Smooth muscle cell (in vitro differentiated cells): ENCODE measurements around the gene EN2. TPM values are rescaled to one million over a fixed set of nuclear protein-coding genes. Genes with fewer than 3 reads are reported as not detected.

ENCODE experiments used
- DNase-seq: peaks from one replicate; lab custom pipeline; 2025; ENCODE audit not compliant: unreplicated experiment; lab: John Stamatoyannopoulos, UW
- H2AFZ ChIP-seq: fragments of 200-600 bp; sonication (generic); 2 replicates; pipeline ENCODE4 v1.6.0; 2016; ENCODE audit warnings: antibody characterized with exemption, low read depth, mild to moderate bottlenecking
- H3F3A ChIP-seq: fragments of 200-600 bp; sonication (generic); 2 replicates; pipeline ENCODE4 v1.6.0; 2017; ENCODE audit warnings: antibody characterized with exemption, low read depth
- H3K27ac ChIP-seq: fragments of 200-600 bp; sonication (generic); 2 replicates; pipeline ENCODE4 v1.5.1; 2016; ENCODE audit warnings: low read depth, mild to moderate bottlenecking
- H3K27me3 ChIP-seq: fragments of 200-600 bp; sonication (generic); 2 replicates; pipeline ENCODE4 v1.6.1; 2016; ENCODE audit warnings: low read depth, mild to moderate bottlenecking
- H3K36me3 ChIP-seq: fragments of 200-600 bp; sonication (generic); 2 replicates; pipeline ENCODE4 v1.5.1; 2016; ENCODE audit warnings: low read depth
- H3K4me1 ChIP-seq: fragments of 200-600 bp; sonication (generic); 2 replicates; pipeline ENCODE4 v1.5.1; 2016; ENCODE audit warnings: low read depth
- H3K4me2 ChIP-seq: fragments of 200-600 bp; sonication (generic); 2 replicates; pipeline ENCODE4 v1.6.0; 2016; ENCODE audit warnings: mild to moderate bottlenecking
- H3K4me3 ChIP-seq: fragments of 200-600 bp; sonication (generic); 2 replicates; pipeline ENCODE4 v1.5.1; 2016; ENCODE audit warnings: mild to moderate bottlenecking
- H3K79me2 ChIP-seq: fragments of 200-600 bp; sonication (generic); 2 replicates; pipeline ENCODE4 v1.6.0; 2016; ENCODE audit warnings: low read depth, mild to moderate bottlenecking
- H3K9ac ChIP-seq: fragments of 200-600 bp; sonication (generic); 2 replicates; pipeline ENCODE4 v1.6.0; 2016; ENCODE audit warnings: low read depth
- H3K9me3 ChIP-seq: fragments of 200-600 bp; sonication (generic); replicated peaks from 2 replicates; pipeline ENCODE4 v1.5.1; 2016; ENCODE audit warnings: low read depth
- H4K20me1 ChIP-seq: fragments of 200-600 bp; sonication (generic); 2 replicates; pipeline ENCODE4 v1.6.0; 2016; ENCODE audit warnings: low read depth
- WGBS: methylation state at CpG from one replicate; pipeline ENCODE4 v1.1.7; 2016; ENCODE audit warnings: low lambda C conversion rate; 5-methylcytosine and 5-hydroxymethylcytosine counted together
- polyA plus RNA-seq: library from polyadenylated mRNA; unstranded; fragments of >200 nt; fragmentation: Nextera tagmentation; extraction: Ambion mirVana; gene quantifications from 2 replicates; pipeline ENCODE4 v1.2.1, GENCODE V29; 2016
- total RNA-seq: library from RNA; depleted of rRNA; stranded (reverse); fragments of >200 nt; gene quantifications from 2 replicates; pipeline ENCODE4 v1.2.3, GENCODE V29; 2014
- TF ChIP-seq, protein P1 (sequence below): fragments of 200-600 bp; sonication (generic); IDR thresholded peaks from 2 replicates; pipeline ENCODE4 v1.5.1; 2017; ENCODE audit warnings: borderline replicate concordance, mild to moderate bottlenecking, antibody characterized with exemption; ENCODE audit not compliant: insufficient read depth, poor library complexity, severe bottlenecking

Gene EN2
- total and polyA plus RNA-seq, 2 experiments from 2014 or later, result not detected

GRCh38 chr7:155513543-155514285 is 55.8 kb downstream of the EN2 start:
- Histone ChIP-seq H3K36me3 (no peaks in the 10 kb centered on the region), H2AFZ (no peak overlapping the region), H3K9ac (no peak overlapping the region), H4K20me1 (no peaks in the 10 kb centered on the region), H3F3A (no peaks in the 10 kb centered on the region), H3K9me3 (no peaks in the 10 kb centered on the region), H3K4me2 (no peak overlapping the region), H3K4me1 (peaks cover 9% of the 10 kb centered on the region), H3K27me3 (peaks cover 97% of the 10 kb centered on the region), H3K4me3 (no peak overlapping the region), H3K79me2 (no peaks in the 10 kb centered on the region), H3K27ac (no peak overlapping the region)
- TF ChIP-seq, protein P1, sequence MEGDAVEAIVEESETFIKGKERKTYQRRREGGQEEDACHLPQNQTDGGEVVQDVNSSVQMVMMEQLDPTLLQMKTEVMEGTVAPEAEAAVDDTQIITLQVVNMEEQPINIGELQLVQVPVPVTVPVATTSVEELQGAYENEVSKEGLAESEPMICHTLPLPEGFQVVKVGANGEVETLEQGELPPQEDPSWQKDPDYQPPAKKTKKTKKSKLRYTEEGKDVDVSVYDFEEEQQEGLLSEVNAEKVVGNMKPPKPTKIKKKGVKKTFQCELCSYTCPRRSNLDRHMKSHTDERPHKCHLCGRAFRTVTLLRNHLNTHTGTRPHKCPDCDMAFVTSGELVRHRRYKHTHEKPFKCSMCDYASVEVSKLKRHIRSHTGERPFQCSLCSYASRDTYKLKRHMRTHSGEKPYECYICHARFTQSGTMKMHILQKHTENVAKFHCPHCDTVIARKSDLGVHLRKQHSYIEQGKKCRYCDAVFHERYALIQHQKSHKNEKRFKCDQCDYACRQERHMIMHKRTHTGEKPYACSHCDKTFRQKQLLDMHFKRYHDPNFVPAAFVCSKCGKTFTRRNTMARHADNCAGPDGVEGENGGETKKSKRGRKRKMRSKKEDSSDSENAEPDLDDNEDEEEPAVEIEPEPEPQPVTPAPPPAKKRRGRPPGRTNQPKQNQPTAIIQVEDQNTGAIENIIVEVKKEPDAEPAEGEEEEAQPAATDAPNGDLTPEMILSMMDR, result no peak
- DNase-seq, result no peak
- WGBS, result 83% methylated on average over 13 of the region's 13 CpGs

DNA sequence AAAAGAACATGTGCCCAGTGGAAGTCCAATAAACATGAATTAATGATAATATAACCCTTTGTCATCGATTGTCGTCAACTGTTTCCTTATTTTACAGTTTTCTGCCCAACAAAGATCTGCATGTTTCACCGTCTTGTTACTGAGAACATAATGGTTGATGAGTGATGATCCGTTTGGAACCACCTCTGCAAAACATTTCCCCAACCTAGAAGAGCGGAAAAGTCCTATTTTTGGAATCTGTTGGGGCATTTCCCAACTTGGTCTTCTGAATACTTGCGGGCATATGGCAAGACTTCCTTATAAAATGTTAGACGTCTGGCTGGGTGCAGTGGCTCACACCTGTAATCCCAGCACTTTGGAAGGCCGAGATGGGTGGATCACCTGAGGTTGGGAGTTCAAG is 56.4 kb downstream of the EN2 start:
- Histone ChIP-seq H3K36me3 (no peaks in the 10 kb centered on the region), H3K4me1 (peaks cover 9% of the 10 kb centered on the region), H2AFZ (no peak overlapping the region), H3K9me3 (no peaks in the 10 kb centered on the region), H3K4me3 (no peak overlapping the region), H3K27ac (no peak overlapping the region), H3F3A (no peaks in the 10 kb centered on the region), H3K9ac (no peak overlapping the region), H3K79me2 (no peaks in the 10 kb centered on the region), H3K4me2 (no peak overlapping the region), H3K27me3 (peaks cover 97% of the 10 kb centered on the region), H4K20me1 (no peaks in the 10 kb centered on the region)
- TF ChIP-seq, protein P1, result no peak
- 86% methylated on average over 8 of the region's 8 CpGs for WGBS
- no peak for DNase-seq

Other genes with a start within 250 kb of the EN2 start
- 277 and 402 TPM in 2 replicates for gene INSIG1, start 160.3 kb upstream of the EN2 start, total RNA-seq
- 181 and 302 TPM in 2 replicates for gene INSIG1, start 160.3 kb upstream of the EN2 start, polyA plus RNA-seq
- gene CNPY1, start 88.4 kb downstream of the EN2 start, total RNA-seq, result 0.09 and 1.0 TPM in 2 replicates
- not detected in 2 replicates for gene CNPY1, start 88.4 kb downstream of the EN2 start, polyA plus RNA-seq
- 16.2 and 22.5 TPM in 2 replicates for gene RBM33, start 186.5 kb downstream of the EN2 start, total RNA-seq
- 25.3 and 45.7 TPM in 2 replicates for gene RBM33, start 186.5 kb downstream of the EN2 start, polyA plus RNA-seq